Endothelial cell (in vitro differentiated cells): ENCODE results near the gene CHD5. TPM values are rescaled to one million over a fixed set of nuclear protein-coding genes. Genes with fewer than 3 reads are reported as not detected.
A peak's percentile ranks its signal among the peaks of the same experiment; 100 is the strongest.

ENCODE experiments used
- DNase-seq: peaks from one replicate; pipeline ENCODE4 v3.0.0; 2021; ENCODE audit warnings: low spot score
- H3K27ac Mint-ChIP-seq: one replicate; pipeline ENCODE4 v1.8.0; 2021; ENCODE audit warnings: mixed read lengths, inconsistent platforms; ENCODE audit not compliant: unreplicated experiment
- H3K27me3 Mint-ChIP-seq: one replicate; pipeline ENCODE4 v1.8.0; 2021; ENCODE audit warnings: mild to moderate bottlenecking, moderate library complexity, mixed read lengths, inconsistent platforms; ENCODE audit not compliant: unreplicated experiment
- H3K36me3 Mint-ChIP-seq: one replicate; pipeline ENCODE4 v1.8.0; 2021; ENCODE audit warnings: mild to moderate bottlenecking, low read depth, mixed read lengths, inconsistent platforms; ENCODE audit not compliant: unreplicated experiment
- H3K4me1 Mint-ChIP-seq: one replicate; pipeline ENCODE4 v1.8.0; 2021; ENCODE audit warnings: mild to moderate bottlenecking, mixed read lengths, inconsistent platforms; ENCODE audit not compliant: unreplicated experiment
- H3K4me3 Mint-ChIP-seq: one replicate; pipeline ENCODE4 v1.8.0; 2021; ENCODE audit warnings: mild to moderate bottlenecking, mixed read lengths, inconsistent platforms; ENCODE audit not compliant: unreplicated experiment
- H3K9me3 Mint-ChIP-seq: one replicate; pipeline ENCODE4 v1.8.0; 2021; ENCODE audit warnings: mixed read lengths, inconsistent platforms; ENCODE audit not compliant: unreplicated experiment
- total RNA-seq: library from RNA; stranded (reverse); fragmentation: NEBNext Ultra II Directional; extraction: Animal tissue kit (Norgen Biotek cat#: 25700); gene quantifications from one replicate; pipeline ENCODE4 v1.2.1, GENCODE V29; 2021; ENCODE audit not compliant: unreplicated experiment
- TF ChIP-seq, protein P1 (sequence below): fragments of 200-600 bp; sonication (generic); IDR thresholded peaks from one replicate; pipeline ENCODE4 v1.5.0; 2021; ENCODE audit warnings: antibody characterized with exemption; ENCODE audit not compliant: unreplicated experiment

The CHD5 gene
- total RNA-seq, 1 donor from 2014 or later = 0.15 TPM

DNA sequence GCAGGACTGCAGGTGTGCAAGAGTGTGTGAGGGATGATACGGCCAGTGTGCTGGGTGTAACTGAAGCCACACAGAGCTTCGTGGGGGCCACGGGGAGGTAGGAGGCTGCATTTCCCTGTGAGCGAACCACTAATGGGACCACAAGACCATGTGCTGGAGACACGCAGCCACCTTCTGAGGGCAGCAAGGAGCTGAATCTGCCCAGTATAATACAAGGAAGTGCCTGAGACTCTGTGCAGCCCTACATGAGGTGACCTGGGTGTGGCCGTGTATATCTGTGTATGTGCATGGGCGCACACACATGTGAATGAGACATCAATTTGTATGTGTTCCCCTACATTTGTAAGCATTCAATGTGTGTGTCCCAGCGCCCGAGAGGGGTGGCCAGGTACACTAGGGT, 50.8 kb downstream of the CHD5 start:
- Mint-ChIP-seq H3K36me3 (peaks cover 5% of the 10 kb centered on the region), H3K27me3 (peaks cover 23% of the 10 kb centered on the region), H3K27ac (no peak overlapping the region), H3K4me1 (no peaks in the 10 kb centered on the region), H3K4me3 (no peak overlapping the region), H3K9me3 (no peaks in the 10 kb centered on the region)
- no peak for DNase-seq
- TF ChIP-seq, protein P1, sequence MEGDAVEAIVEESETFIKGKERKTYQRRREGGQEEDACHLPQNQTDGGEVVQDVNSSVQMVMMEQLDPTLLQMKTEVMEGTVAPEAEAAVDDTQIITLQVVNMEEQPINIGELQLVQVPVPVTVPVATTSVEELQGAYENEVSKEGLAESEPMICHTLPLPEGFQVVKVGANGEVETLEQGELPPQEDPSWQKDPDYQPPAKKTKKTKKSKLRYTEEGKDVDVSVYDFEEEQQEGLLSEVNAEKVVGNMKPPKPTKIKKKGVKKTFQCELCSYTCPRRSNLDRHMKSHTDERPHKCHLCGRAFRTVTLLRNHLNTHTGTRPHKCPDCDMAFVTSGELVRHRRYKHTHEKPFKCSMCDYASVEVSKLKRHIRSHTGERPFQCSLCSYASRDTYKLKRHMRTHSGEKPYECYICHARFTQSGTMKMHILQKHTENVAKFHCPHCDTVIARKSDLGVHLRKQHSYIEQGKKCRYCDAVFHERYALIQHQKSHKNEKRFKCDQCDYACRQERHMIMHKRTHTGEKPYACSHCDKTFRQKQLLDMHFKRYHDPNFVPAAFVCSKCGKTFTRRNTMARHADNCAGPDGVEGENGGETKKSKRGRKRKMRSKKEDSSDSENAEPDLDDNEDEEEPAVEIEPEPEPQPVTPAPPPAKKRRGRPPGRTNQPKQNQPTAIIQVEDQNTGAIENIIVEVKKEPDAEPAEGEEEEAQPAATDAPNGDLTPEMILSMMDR = no peak

DNA sequence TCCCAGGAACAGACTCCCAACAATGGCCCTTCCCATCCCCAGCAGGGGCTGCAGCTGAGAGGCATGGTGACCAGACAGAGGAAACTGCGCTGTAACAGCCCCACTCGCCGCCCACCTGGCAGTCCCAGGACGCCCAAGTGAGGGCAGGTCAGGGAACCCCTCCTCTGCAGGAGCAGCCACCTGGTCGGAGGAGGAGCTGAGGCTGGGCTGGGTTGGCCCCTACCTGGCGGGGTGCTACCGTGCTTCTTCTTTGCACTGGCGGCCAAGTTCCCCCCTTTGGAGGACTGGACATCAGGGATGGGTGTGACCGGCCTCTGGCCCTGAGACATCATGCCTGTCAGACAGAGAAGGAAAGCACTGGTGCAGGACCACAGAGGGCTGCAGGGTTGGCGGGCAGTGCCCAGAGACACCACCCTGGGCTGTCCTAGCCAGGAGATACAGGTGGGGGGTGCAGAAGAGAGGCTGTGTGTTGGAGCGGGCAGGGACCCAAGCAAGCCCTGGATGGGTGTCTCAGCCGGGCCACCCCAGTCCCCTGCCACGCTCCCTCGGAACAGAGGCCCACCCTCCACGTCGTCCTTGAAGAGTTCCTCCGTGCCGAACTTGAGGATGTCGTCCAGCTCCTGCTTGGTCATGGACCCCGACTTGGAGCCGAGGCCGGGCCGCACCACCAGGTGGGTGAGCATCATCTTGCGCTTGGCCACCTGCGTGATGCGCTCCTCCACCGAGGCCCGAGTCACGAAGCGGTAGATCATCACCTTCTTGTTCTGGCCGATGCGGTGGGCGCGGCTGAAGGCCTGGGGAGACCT, 51.6 kb downstream of the CHD5 start:
- H3K4me3 Mint-ChIP-seq = no peak overlapping the region
- peaks cover 5% of the 10 kb centered on the region for H3K36me3 Mint-ChIP-seq
- H3K9me3 Mint-ChIP-seq = no peaks in the 10 kb centered on the region
- no peaks in the 10 kb centered on the region for H3K4me1 Mint-ChIP-seq
- no peak for DNase-seq
- H3K27ac Mint-ChIP-seq = no peak overlapping the region
- H3K27me3 Mint-ChIP-seq = peaks cover 22% of the 10 kb centered on the region
- TF ChIP-seq, protein P1 = no peak

DNA sequence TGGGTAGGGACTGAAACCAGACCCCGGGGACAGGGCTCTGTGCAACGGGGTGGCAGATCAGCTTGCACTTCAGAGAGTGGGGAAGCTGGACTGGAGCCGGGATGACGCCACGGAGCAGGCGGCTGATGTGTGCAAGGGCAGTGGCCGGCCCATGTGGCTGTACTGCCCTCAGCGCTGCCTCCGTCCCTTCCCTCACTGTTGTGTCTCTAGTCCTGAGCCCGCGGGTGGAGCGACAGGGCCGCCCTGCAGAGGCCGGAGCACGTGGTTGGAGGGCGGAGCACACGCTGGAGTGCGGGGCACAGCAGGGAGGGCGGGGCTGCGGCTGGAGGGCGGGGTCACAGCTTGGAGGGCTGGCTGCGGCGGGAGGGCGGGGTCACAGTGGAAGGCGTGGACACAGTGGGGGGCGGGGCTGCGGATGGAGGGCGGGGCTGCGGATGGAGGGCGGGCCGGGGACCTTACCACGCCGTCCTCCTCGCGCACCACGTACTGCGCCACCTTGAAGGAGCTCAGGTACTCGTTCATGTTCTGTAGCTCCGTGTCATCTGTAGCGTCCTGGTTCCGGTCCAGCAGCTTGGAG, 52.4 kb downstream of the CHD5 start:
- Mint-ChIP-seq H3K9me3 (no peaks in the 10 kb centered on the region), H3K4me1 (no peaks in the 10 kb centered on the region), H3K4me3 (no peak overlapping the region), H3K27ac (no peak overlapping the region), H3K36me3 (peaks cover 5% of the 10 kb centered on the region), H3K27me3 (peaks cover 16% of the 10 kb centered on the region)
- TF ChIP-seq, protein P1 = no peak
- DNase-seq = peak; percentile 68

DNA sequence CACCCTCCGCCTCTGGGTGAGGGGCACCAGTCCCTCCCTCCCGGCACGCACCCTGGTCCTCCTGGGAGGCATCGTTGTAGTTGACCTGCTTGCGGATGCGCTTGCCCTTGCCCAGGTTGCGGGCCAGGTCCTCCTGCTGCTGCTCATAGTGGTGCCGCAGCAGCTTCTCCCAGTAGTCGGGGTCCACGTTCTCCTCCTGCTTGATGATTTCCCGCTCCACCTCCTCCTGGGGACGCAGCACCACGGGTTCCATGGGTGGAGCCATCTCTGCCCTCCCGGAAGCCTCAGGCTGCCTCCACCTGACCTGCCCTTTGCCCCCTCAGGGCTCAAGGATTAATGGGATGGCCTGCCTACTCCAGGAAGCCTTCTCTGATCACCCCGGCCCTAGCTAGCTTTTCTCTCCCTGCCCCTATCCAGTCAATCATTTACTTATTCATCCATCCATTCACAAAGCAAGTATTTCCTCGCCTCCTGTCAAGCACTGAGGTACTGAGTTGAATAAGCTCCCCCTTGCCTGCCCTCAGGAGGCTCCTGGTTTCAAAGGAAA, 53.5 kb downstream of the CHD5 start:
- TF ChIP-seq, protein P1 = no peak
- Mint-ChIP-seq H3K9me3 (no peaks in the 10 kb centered on the region), H3K4me1 (no peaks in the 10 kb centered on the region), H3K4me3 (no peak overlapping the region), H3K36me3 (no peaks in the 10 kb centered on the region), H3K27me3 (peaks cover 12% of the 10 kb centered on the region), H3K27ac (no peak overlapping the region)
- DNase-seq = no peak

DNA sequence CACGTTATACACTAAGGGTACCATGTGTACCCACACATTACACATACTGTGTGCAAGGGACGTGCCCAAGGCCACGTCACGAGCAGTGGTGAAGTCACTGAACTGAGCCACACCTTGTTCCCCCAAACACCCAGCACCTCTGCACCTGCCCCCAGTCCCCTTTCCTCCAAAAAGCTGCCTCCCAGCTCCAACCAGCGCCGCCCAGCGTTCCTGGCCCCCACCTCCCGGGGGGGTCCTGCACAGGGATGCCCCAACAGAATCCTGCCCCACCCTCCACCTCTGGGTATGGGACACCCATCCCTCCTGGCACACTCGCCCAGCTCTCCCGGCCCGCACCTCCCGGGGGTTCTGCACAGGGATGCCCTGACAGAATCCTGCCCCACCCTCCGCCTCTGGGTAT, 54.1 kb downstream of the CHD5 start:
- no peak overlapping the region for H3K27ac Mint-ChIP-seq
- H3K4me1 Mint-ChIP-seq = no peaks in the 10 kb centered on the region
- no peak for DNase-seq
- H3K9me3 Mint-ChIP-seq = no peaks in the 10 kb centered on the region
- H3K36me3 Mint-ChIP-seq = no peaks in the 10 kb centered on the region
- H3K4me3 Mint-ChIP-seq = no peak overlapping the region
- TF ChIP-seq, protein P1 = no peak
- peaks cover 12% of the 10 kb centered on the region for H3K27me3 Mint-ChIP-seq
